Esophagus muscularis mucosa (tissue), 4 donors: ENCODE measurements around the gene AQP2. TPM values are rescaled to one million over a fixed set of nuclear protein-coding genes. Genes with fewer than 3 reads are reported as not detected.

Experiments used
- DNase-seq: peaks from one replicate; pipeline ENCODE4 v3.0.0-alpha.2; 2017; ENCODE audit errors: extremely low spot score
- H3K27ac ChIP-seq, 4 donors: fragments of 200-600 bp; sonication (generic); replicated peaks in 1 of 4; 1 replicate in 3 of 4; 2 replicates in 1 of 4; pipeline ENCODE4 v1.5.1; 2016 to 2019; ENCODE audit warnings: mild to moderate bottlenecking in 1 of 4
- H3K27me3 ChIP-seq, 4 donors: fragments of 200-600 bp; sonication (generic); one replicate each; pipeline versions ENCODE4 v1.5.1 to v1.6.0; 2016 to 2019
- H3K36me3 ChIP-seq, 4 donors: fragments of 200-600 bp; sonication (generic); one replicate each; pipeline ENCODE4 v1.5.1; 2016 to 2019
- H3K4me1 ChIP-seq, 4 donors: fragments of 200-600 bp; sonication (generic); one replicate each; pipeline ENCODE4 v1.5.1; 2016 to 2019
- H3K4me3 ChIP-seq, 4 donors: fragments of 200-600 bp; sonication (generic); 1 replicate in 2 of 4; 2 replicates in 2 of 4; pipeline ENCODE4 v1.5.1; 2016 to 2019; ENCODE audit warnings: mild to moderate bottlenecking in 4 of 4, moderate library complexity in 1 of 4
- H3K9me3 ChIP-seq, 4 donors: fragments of 200-600 bp; sonication (generic); 1 replicate in 3 of 4; 2 replicates in 1 of 4; pipeline ENCODE4 v1.5.1; 2016 to 2019
- CTCF ChIP-seq, 3 experiments: fragments of 200-600 bp in 2 of 3; fragments of 450-650 bp in 1 of 3; sonication (generic) in 2 of 3; IDR thresholded peaks; one replicate each; pipeline ENCODE4 v1.5.1; 2017 to 2019; ENCODE audit warnings: antibody characterized with exemption in 3 of 3, mild to moderate bottlenecking in 2 of 3, moderate library complexity in 1 of 3
- EP300 ChIP-seq: sonication (generic); formaldehyde crosslinking; IDR thresholded peaks from one replicate; pipeline ENCODE4 v1.6.1; 2017; ENCODE audit warnings: antibody characterized with exemption
- POLR2A ChIP-seq: fragments of 450-650 bp; IDR thresholded peaks from one replicate; pipeline ENCODE4 v1.6.1; 2017; ENCODE audit warnings: antibody characterized with exemption, moderate library complexity, mild to moderate bottlenecking, low read depth
- POLR2AphosphoS5 ChIP-seq, 2 donors: sonication (generic); formaldehyde crosslinking; IDR thresholded peaks; one replicate each; pipeline ENCODE4 v1.6.1; 2017; ENCODE audit warnings: antibody characterized with exemption in 2 of 2
- WGBS: methylation state at CpG from one replicate; pipeline ENCODE4 v1.1.5; 2018; 5-methylcytosine and 5-hydroxymethylcytosine counted together
- intact Hi-C: fragments of 100-400 bp; cut with DNase I; formaldehyde crosslinking; loops from one replicate; pipeline ENCODE4 v1.15.1; 2023
- total RNA-seq, 4 donors: library from RNA; depleted of rRNA; stranded (reverse); fragments of >200 nt; gene quantifications; one replicate each; pipeline versions ENCODE4 v1.1.0 to v1.2.1, GENCODE V29; 2016

AQP2 gene
- total RNA-seq, 4 donors from 2014 or later = not detected

DNA sequence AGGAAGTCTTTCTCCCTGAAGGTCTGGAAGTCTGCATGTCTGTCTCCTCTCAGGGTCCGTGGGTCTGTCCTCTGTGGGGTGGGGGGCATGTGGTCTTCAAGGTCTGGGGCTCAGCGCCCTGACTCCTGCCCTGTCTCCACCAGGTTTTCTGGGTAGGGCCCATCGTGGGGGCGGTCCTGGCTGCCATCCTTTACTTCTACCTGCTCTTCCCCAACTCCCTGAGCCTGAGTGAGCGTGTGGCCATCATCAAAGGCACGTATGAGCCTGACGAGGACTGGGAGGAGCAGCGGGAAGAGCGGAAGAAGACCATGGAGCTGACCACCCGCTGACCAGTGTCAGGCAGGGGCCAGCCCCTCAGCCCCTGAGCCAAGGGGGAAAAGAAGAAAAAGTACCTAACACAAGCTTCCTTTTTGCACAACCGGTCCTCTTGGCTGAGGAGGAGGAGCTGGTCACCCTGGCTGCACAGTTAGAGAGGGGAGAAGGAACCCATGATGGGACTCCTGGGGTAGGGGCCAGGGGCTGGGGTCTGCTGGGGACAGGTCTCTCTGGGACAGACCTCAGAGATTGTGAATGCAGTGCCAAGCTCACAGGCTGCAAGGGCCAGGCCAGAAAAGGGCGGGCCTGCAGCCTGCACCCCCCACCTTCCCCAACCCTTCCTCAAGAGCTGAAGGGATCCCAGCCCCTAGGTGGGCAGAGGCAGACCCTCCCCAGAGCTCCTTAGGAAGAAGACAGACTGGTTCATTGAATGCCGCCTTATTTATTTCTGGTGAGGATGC lies 14.5 kb downstream of the AQP2 start:
- H3K27ac ChIP-seq = no peak overlapping the region
- peaks cover 0 to 54% (median 17%) of the 10 kb centered on the region in 4 donors for H3K27me3 ChIP-seq
- intact Hi-C loops = loop anchor here (10.0 kb wide), 2 partner anchors 190 to 220 kb away; no protein-coding TSS in a partner anchor
- peaks cover 15 to 39% (median 30%) of the 10 kb centered on the region in 4 donors for H3K4me1 ChIP-seq
- TF ChIP-seq POLR2A (no peak), EP300 (no peak), POLR2AphosphoS5 (IDR thresholded peaks at IDR 0.05) (no peak), CTCF (IDR thresholded peaks at IDR 0.05) (no peak)
- 75% methylated on average over 12 of the region's 13 CpGs for WGBS
- no peak overlapping the region for H3K4me3 ChIP-seq
- no peak for DNase-seq
- no peaks in the 10 kb centered on the region for H3K36me3 ChIP-seq
- no peaks in the 10 kb centered on the region for H3K9me3 ChIP-seq

DNA sequence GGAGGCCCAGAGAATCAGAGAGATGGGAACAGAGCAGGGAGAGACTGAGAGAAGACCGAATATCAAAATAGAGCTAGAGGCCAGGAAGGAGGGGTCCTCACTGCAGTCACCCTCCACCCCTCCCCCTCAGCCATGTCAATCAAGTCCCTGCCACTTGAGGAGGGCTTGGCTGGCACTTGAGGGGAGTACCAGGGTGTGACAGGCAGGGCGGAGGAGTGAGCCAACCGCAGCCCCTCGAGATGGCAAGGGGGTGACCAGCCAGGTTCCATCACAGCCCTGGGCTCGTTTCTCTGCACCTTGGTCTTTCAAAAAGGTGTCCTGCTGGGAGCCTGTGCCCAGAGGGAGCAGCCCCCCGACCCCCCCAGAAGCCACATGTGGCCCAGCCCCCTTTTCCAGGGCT lies 15.3 kb downstream of the AQP2 start:
- no peaks in the 10 kb centered on the region for H3K36me3 ChIP-seq
- H3K27me3 ChIP-seq = peaks cover 0 to 54% (median 9%) of the 10 kb centered on the region in 4 donors

DNA sequence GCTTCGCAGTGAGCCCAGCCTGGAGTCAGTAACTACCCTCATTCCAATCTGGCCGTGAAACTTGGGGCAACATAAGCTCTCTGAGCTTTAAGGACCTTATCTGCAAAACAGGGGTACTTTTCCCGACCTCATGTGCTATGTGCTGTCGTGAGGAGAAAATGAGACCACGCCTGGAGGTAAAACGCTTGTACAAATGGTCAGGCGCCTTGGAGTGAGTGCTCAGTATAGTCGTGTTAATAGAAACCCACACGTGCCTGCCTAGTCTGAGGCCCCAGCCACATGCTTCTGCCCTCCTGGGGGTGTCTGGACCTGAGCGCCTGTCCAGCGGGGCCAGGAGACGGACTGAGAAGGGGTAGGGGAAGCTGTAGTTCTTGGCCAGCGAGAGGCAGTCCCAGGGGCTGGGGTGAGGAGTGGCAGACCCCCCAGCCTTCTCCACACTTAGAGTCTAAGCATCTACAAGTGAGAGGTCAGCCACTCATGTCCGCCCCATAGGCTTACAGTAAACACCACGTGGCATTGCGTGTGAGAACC lies 16.0 kb downstream of the AQP2 start:
- intact Hi-C loops = loop anchor here (1.0 to 10.0 kb wide), 4 partner anchors 91 to 218 kb away; partner anchors contain the start of gene ASIC1
- DNase-seq = no peak

More for the DNA sequence above, 15.3 kb downstream of the AQP2 start:
- TF ChIP-seq CTCF (IDR thresholded peaks at IDR 0.05) = no peak
- TF ChIP-seq POLR2AphosphoS5 (IDR thresholded peaks at IDR 0.05) = no peak
- no peak for TF ChIP-seq EP300
- TF ChIP-seq POLR2A = no peak
- Histone ChIP-seq H3K4me3 (no peak overlapping the region), H3K9me3 (no peaks in the 10 kb centered on the region), H3K4me1 (peaks cover 15 to 37% (median 29%) of the 10 kb centered on the region in 4 donors), H3K27ac (no peak overlapping the region)
- intact Hi-C loops = loop anchor here (2.0 to 10.0 kb wide), 3 partner anchors 105 to 219 kb away; no protein-coding TSS in a partner anchor
- DNase-seq = no peak
- WGBS = 85% methylated on average over 4 of the region's 6 CpGs

DNA sequence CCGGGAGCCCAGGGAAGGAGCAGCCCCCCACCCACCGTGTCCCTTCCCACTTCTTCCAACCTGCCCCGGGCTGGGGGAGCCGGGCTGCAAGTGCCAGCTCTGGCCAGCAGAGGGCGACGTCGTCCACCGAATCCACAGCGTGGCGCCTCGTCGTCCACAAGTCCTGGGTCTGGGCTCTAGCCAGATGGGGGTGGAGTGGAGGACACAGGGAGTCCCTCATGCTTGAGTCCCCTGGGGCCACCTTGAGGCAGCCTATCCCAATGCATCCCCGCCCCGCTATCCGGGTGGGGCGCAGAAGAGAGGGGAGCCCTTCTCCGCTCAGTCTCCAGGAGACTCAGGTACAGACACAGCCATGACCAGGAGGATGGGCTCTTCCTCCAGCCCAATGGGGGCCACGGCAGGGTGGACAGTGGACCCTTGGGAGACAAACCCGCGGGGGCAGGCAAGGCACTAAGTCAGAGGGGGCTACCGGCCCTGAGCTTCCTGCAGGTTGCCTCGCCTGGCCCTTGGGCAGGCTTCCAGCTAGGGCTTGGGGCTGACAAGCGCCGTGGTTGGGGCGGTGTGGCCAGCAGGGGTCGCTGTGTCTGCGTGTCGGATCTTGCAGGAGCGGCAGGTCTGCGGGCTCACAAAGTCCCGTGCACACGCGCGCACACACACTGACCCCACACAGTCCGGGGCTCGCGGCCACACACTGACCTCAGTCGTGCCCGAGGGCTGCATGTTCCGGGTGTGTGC lies 16.7 kb downstream of the AQP2 start:
- DNase-seq = peak; percentile 98
- Histone ChIP-seq H3K36me3 (no peaks in the 10 kb centered on the region), H3K4me3 (peak overlapping the region; percentile 39 to 58 (median 46)), H3K27me3 (peaks cover 0 to 43% (median 3%) of the 10 kb centered on the region in 4 donors), H3K27ac (no peak overlapping the region), H3K4me1 (peaks cover 15 to 24% (median 20%) of the 10 kb centered on the region in 4 donors), H3K9me3 (no peaks in the 10 kb centered on the region)
- intact Hi-C loops = loop anchor here (1.0 to 10.0 kb wide), 4 partner anchors 90 to 218 kb away; partner anchors contain the start of gene ASIC1
- 3% methylated on average over 38 of the region's 40 CpGs for WGBS
- TF ChIP-seq POLR2A = no peak
- TF ChIP-seq EP300 = no peak
- TF ChIP-seq POLR2AphosphoS5 (IDR thresholded peaks at IDR 0.05) = peak in 1 of 2 donors; percentile 61
- TF ChIP-seq CTCF (IDR thresholded peaks at IDR 0.05) = peak; percentile 72 to 96 (median 82)

More for the DNA sequence above, 16.0 kb downstream of the AQP2 start:
- Histone ChIP-seq H3K27me3 (peaks cover 0 to 48% (median 3%) of the 10 kb centered on the region in 4 donors), H3K27ac (no peak overlapping the region), H3K4me1 (peaks cover 15 to 30% (median 22%) of the 10 kb centered on the region in 4 donors), H3K4me3 (peak overlapping the region in 2 of 4 donors; percentile 45 to 58), H3K9me3 (no peaks in the 10 kb centered on the region), H3K36me3 (no peaks in the 10 kb centered on the region)
- TF ChIP-seq POLR2A (no peak), EP300 (no peak), POLR2AphosphoS5 (IDR thresholded peaks at IDR 0.05) (no peak), CTCF (IDR thresholded peaks at IDR 0.05) (no peak)
- WGBS = 39% methylated on average over 16 of the region's 16 CpGs
